ENCODE results near the gene ST14. TPM values are rescaled to one million over a fixed set of nuclear protein-coding genes. Genes with fewer than 3 reads are reported as not detected.
A peak's percentile ranks its signal among the peaks of the same experiment; 100 is the strongest.
"Not testable (repeated sequence)": the region's sequence is repeated elsewhere in the genome, so short reads cannot be mapped to it uniquely, and the experiment has no call there.

ST14 gene
- total RNA-seq, 1 donor from 2014 or later: 22.6 TPM

DNA sequence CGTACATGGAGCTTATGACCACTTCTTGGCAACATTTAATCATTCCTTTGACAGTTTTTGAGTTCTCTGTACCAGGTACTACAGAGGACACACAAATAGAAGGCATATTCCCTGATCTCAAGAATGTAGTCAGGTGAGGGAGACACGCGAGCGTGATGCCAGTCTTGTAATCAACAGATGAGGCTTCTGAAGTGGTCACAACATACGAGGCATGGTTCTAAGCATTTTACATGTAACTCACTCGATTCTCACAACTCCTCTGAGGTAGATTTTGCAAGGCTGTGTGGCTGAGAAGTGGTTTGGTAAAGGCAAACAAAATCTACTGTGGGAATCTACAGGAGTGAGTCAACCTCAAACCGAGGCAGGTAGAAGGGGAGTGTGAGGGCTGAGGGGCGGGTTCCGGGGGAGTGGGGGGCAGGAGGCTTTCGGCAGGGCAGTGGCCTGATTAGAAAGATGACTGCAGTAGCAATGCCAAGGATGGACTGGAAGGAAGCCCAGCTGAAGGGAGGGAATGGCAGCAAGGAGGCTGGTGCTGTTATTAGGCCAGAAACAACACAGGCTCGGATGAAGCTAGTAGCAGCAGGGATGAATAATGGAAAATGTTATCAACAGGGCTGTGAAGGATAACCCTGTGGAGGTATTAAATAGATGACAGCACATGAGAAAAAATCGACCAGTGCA is 63.8 kb downstream of the ST14 start:
- TF ChIP-seq, protein P1, sequence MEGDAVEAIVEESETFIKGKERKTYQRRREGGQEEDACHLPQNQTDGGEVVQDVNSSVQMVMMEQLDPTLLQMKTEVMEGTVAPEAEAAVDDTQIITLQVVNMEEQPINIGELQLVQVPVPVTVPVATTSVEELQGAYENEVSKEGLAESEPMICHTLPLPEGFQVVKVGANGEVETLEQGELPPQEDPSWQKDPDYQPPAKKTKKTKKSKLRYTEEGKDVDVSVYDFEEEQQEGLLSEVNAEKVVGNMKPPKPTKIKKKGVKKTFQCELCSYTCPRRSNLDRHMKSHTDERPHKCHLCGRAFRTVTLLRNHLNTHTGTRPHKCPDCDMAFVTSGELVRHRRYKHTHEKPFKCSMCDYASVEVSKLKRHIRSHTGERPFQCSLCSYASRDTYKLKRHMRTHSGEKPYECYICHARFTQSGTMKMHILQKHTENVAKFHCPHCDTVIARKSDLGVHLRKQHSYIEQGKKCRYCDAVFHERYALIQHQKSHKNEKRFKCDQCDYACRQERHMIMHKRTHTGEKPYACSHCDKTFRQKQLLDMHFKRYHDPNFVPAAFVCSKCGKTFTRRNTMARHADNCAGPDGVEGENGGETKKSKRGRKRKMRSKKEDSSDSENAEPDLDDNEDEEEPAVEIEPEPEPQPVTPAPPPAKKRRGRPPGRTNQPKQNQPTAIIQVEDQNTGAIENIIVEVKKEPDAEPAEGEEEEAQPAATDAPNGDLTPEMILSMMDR (IDR thresholded peaks at IDR 0.05): no peak
- peaks cover 2% of the 10 kb centered on the region for H3K36me3 Mint-ChIP-seq (ENCODE audit: low read depth)
- intact Hi-C loops (cut with micrococcal nuclease): no loop called here
- no peak for ATAC-seq (ENCODE audit: low read depth)
- no peaks in the 10 kb centered on the region for H3K27me3 Mint-ChIP-seq
- ChIA-PET CTCF (no interaction called here), POLR2A (no interaction called here)
- peaks cover 7% of the 10 kb centered on the region for H3K4me1 Mint-ChIP-seq
- no peak for DNase-seq
- no peak overlapping the region for H3K27ac Mint-ChIP-seq
- H3K9me3 Mint-ChIP-seq: no peaks in the 10 kb centered on the region
- H3K4me3 Mint-ChIP-seq: no peak overlapping the region

DNA sequence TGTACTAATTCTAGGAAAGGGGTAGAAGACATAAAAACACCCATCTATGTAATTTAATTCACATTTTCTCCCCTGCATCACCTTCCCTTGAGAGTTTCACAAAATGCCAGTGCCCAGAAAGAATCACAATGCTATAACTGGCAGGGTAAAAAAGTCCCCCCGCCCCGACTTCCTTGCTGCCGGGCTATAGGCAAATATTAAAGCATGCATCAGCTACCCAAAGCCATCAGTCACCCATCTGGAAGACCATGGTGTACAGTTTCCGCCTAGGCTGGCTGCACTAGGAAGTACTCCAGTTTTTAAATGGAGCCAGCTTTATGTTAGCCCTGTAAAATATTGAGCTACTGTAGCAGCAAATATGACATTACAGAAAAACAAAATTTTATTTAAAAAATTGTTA is 67.8 kb downstream of the ST14 start:
- H3K27ac Mint-ChIP-seq: no peak overlapping the region
- DNase-seq: no peak
- ATAC-seq (ENCODE audit: low read depth): peak; percentile 69
- TF ChIP-seq, protein P1 (IDR thresholded peaks at IDR 0.05): no peak
- intact Hi-C loops (cut with micrococcal nuclease): loop anchor here (5.0 kb wide), 1 partner anchor 35 kb away; no protein-coding TSS in a partner anchor
- peaks cover 11% of the 10 kb centered on the region for H3K36me3 Mint-ChIP-seq (ENCODE audit: low read depth)
- CTCF ChIA-PET: no interaction called here
- H3K4me3 Mint-ChIP-seq: no peak overlapping the region
- POLR2A ChIA-PET: no interaction called here
- no peaks in the 10 kb centered on the region for H3K27me3 Mint-ChIP-seq
- H3K4me1 Mint-ChIP-seq: peaks cover 10% of the 10 kb centered on the region
- no peaks in the 10 kb centered on the region for H3K9me3 Mint-ChIP-seq

DNA sequence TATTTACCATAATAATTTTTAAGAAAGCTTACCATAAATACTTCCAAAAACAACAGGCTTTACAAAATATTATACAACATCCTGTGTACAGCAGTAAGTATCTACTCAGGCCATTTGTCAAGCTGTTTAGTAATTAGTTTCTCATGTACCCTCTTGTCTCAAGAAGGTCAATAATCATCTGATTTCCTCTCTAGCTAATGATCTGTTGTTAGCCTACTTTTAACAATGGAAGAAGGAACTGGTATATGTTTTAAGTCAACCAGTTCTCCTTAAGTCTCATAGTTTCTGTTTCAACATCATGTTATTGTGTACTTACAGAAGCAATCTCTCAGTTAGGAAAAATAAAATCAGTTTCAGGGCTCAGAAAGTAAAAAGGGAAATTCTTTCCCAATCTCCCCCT is 73.9 kb downstream of the ST14 start:
- DNase-seq; H3K4me3 Mint-ChIP-seq; ATAC-seq (ENCODE audit: low read depth); CTCF ChIA-PET; H3K27ac Mint-ChIP-seq; H3K9me3 Mint-ChIP-seq; H3K27me3 Mint-ChIP-seq: not testable (repeated sequence)
- peaks cover 14% of the 10 kb centered on the region for H3K4me1 Mint-ChIP-seq
- intact Hi-C loops (cut with micrococcal nuclease): loop anchor here (5.0 kb wide), 1 partner anchor 79 kb away; the partner anchor contains the start of gene ZBTB44
- POLR2A ChIA-PET: interaction anchor here (0.9 kb wide), 1 partner anchor 11 kb away, joined by 3 read pairs; no protein-coding TSS in a partner anchor
- peaks cover 45% of the 10 kb centered on the region for H3K36me3 Mint-ChIP-seq (ENCODE audit: low read depth)

DNA sequence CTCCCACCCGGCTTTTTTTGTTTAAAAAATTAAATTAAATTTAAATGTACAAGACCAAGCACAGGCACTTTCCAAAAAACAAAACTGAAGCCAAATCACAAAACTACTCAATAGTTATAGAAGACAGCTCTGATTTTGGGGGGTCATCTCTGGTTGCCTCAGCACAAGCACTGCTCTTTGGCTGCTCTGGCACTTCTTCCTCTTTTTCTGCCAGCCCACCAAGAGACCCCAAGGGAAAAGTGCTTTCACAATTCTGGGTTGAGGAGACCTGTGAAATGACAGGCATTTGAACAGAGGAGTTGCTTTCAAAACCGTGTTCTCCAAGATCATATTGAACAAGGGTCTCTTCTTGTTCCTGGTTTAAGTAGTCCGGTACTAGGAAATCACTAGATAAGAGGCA is 74.3 kb downstream of the ST14 start:
- peaks cover 49% of the 10 kb centered on the region for H3K36me3 Mint-ChIP-seq (ENCODE audit: low read depth)
- peak overlapping the region; percentile 64 for H3K27ac Mint-ChIP-seq
- H3K4me3 Mint-ChIP-seq, DNase-seq, POLR2A ChIA-PET, H3K9me3 Mint-ChIP-seq, H3K27me3 Mint-ChIP-seq, CTCF ChIA-PET: not testable (repeated sequence)
- peaks cover 14% of the 10 kb centered on the region for H3K4me1 Mint-ChIP-seq
- intact Hi-C loops (cut with micrococcal nuclease): loop anchor here (5.0 kb wide), 1 partner anchor 78 kb away; the partner anchor contains the start of gene ZBTB44
- peak; percentile 54 for ATAC-seq (ENCODE audit: low read depth)

DNA sequence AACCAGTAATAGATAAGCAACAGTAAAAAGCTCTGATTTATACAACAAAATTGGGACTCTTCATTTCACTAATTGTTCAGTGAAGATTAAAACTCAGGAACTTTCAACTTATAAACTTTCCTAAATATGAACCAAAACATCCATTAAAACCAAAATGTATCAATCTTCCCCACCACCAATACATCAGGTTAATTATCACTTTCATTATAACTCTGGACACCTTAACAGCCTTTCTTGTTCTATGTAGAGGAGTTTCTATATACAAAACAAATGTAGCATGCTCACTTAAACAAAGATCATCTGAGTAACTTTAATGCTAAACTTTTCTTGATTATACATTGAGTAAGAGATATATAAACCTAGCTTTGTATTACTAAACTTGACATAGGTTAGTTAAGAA is 74.7 kb downstream of the ST14 start:
- Mint-ChIP-seq H3K27ac (peak overlapping the region; percentile 64), H3K9me3 (no peaks in the 10 kb centered on the region), H3K27me3 (no peaks in the 10 kb centered on the region), H3K4me3 (no peak overlapping the region), H3K4me1 (peaks cover 12% of the 10 kb centered on the region), H3K36me3 (ENCODE audit: low read depth) (peaks cover 51% of the 10 kb centered on the region)
- CTCF ChIA-PET: no interaction called here
- ATAC-seq (ENCODE audit: low read depth) (no peak), DNase-seq (no peak)
- intact Hi-C loops (cut with micrococcal nuclease): loop anchor here (5.0 kb wide), 1 partner anchor 78 kb away; the partner anchor contains the start of gene ZBTB44
- TF ChIP-seq, protein P1 (IDR thresholded peaks at IDR 0.05): no peak
- POLR2A ChIA-PET: no interaction called here

DNA sequence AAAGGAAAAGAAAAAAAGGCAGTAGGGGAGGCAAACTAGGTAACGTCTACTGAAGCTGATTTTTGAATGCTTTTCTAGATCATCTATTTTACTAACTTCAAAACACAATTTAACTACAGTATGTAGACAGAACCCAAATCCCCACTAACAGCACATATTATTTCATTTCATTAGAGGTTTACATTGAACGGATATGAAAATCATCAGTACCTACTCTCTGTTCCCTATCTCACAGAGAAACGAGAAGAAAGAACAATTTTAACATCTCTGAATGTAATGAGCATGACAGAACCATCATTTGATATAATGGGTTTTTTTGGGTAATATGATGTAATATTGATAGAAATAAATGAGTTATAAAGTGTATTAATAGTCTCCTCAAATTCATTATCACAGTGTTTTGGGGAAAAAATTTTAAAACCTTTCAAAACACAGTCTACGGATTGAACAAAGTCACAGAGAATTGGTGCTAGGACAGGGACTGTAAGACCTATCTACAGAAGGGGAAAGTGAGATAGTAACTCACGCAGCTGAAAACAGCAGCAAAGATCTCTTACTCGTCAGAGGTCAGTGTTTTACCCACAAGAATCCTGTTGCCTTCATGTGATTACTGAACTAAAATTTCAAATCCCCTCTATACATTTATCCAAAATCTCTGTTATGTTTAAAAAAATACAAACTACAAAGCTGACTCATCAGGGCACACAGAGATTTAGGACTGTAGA is 77.9 kb downstream of the ST14 start:
- DNase-seq (no peak), ATAC-seq (ENCODE audit: low read depth) (no peak)
- Mint-ChIP-seq H3K27me3 (no peaks in the 10 kb centered on the region), H3K4me1 (peaks cover 15% of the 10 kb centered on the region), H3K36me3 (ENCODE audit: low read depth) (peaks cover 50% of the 10 kb centered on the region), H3K27ac (peak overlapping the region; percentile 46), H3K4me3 (no peak overlapping the region), H3K9me3 (no peaks in the 10 kb centered on the region)
- TF ChIP-seq, protein P1 (IDR thresholded peaks at IDR 0.05): no peak
- intact Hi-C loops (cut with micrococcal nuclease): no loop called here
- POLR2A ChIA-PET: no interaction called here
- CTCF ChIA-PET: no interaction called here
